Left ventricle myocardium inferior (tissue), 1 donor: ENCODE measurements around the gene CA5B. TPM values are rescaled to one million over a fixed set of nuclear protein-coding genes. Genes with fewer than 3 reads are reported as not detected.
A peak's percentile ranks its signal among the peaks of the same experiment; 100 is the strongest.
"Not testable (repeated sequence)": the region's sequence is repeated elsewhere in the genome, so short reads cannot be mapped to it uniquely, and the experiment has no call there.

Experiments
- DNase-seq: peaks from one replicate; pipeline ENCODE4 v3.0.0-alpha.2; 2020
- H3K27ac ChIP-seq: fragments of 200-600 bp; replicated peaks from 2 replicates; pipeline ENCODE4 v1.8.0; 2021
- H3K27me3 ChIP-seq: fragments of 200-600 bp; 2 replicates; pipeline ENCODE4 v1.8.0; 2021; ENCODE audit warnings: low read depth
- H3K36me3 ChIP-seq: fragments of 200-600 bp; 2 replicates; pipeline ENCODE4 v1.8.0; 2021
- H3K4me1 ChIP-seq: fragments of 200-600 bp; 2 replicates; pipeline ENCODE4 v1.8.0; 2021
- H3K4me3 ChIP-seq: fragments of 200-600 bp; 2 replicates; pipeline ENCODE4 v1.8.0; 2021; ENCODE audit warnings: mild to moderate bottlenecking, moderate library complexity
- H3K9me3 ChIP-seq: fragments of 200-600 bp; replicated peaks from 2 replicates; pipeline ENCODE4 v1.8.0; 2021
- CTCF ChIP-seq: fragments of 200-600 bp; IDR thresholded peaks from 2 replicates; pipeline ENCODE4 v1.8.0; 2021; ENCODE audit warnings: antibody characterized with exemption, mild to moderate bottlenecking, borderline replicate concordance
- intact Hi-C: fragments of 100-400 bp; cut with micrococcal nuclease; formaldehyde crosslinking; loops from one replicate; pipeline ENCODE4 v1.11.0; 2022
- long read RNA-seq: library from polyadenylated mRNA; unstranded; transcript quantifications from one replicate; pipeline ENCODE4 v2.0.0, GENCODE V29; 2021
- total RNA-seq: library from RNA; stranded (reverse); fragmentation: NEBNext Ultra II Directional; extraction: Animal tissue kit (Norgen Biotek cat#: 25700); gene quantifications from one replicate; pipeline ENCODE4 v1.2.1, GENCODE V29; 2021
- donor health status: DM: no; HTN: yes; CAD: no; lungs with severe emphysema.

Gene CA5B
- 3.2 TPM for total RNA-seq
- long read RNA-seq, partial matches to known transcripts: 0 of 2 reads
- long read RNA-seq, other reads (novel, unspliced or antisense): 2 of 2 reads

GRCh38 chrX:15737959-15738902 is at the start of gene CA5B:
CA5B (plus strand) TSS chrX:15738270; CDS start chrX:15750024, 11,754 bp downstream.
- DNase-seq: peak; percentile 90
- Histone ChIP-seq H3K4me3 (peak within 1 kb of the TSS; percentile 70), H3K27ac (peak within 1 kb of the TSS; percentile 46), H3K4me1 (peaks cover 14% of the 10 kb centered on the region), H3K36me3 (no peaks in the 10 kb centered on the region), H3K9me3 (no peaks in the 10 kb centered on the region), H3K27me3 (no peaks in the 10 kb centered on the region)
- intact Hi-C loops: no loop called here
- no peak for TF ChIP-seq CTCF

- no peaks in the 10 kb centered on the region for H3K27me3 ChIP-seq
- peaks cover 5% of the 10 kb centered on the region for H3K36me3 ChIP-seq
- H3K27ac ChIP-seq: peak overlapping the region; percentile 82
- intact Hi-C loops: no loop called here
- no peaks in the 10 kb centered on the region for H3K9me3 ChIP-seq
- no peak overlapping the region for H3K4me3 ChIP-seq
- TF ChIP-seq CTCF: no peak
- peaks cover 7% of the 10 kb centered on the region for H3K4me1 ChIP-seq
- peak; percentile 18 for DNase-seq
These were observed 43.1 kb upstream of the CA5B start for GRCh38 chrX:15694941-15695451.

GRCh38 chrX:15696516-15696915 is 41.6 kb upstream of the CA5B start:
- Histone ChIP-seq H3K4me3 (no peak overlapping the region), H3K36me3 (no peaks in the 10 kb centered on the region), H3K4me1 (peaks cover 7% of the 10 kb centered on the region), H3K27me3 (no peaks in the 10 kb centered on the region), H3K27ac (peak overlapping the region; percentile 82), H3K9me3 (no peaks in the 10 kb centered on the region)
- intact Hi-C loops: no loop called here
- no peak for DNase-seq
- no peak for TF ChIP-seq CTCF

GRCh38 chrX:15702488-15703371 is 35.3 kb upstream of the CA5B start:
- no peak for DNase-seq

GRCh38 chrX:15703809-15704208 is 34.3 kb upstream of the CA5B start:
- H3K36me3 ChIP-seq, H3K9me3 ChIP-seq, intact Hi-C loops, DNase-seq, H3K4me1 ChIP-seq, H3K4me3 ChIP-seq, H3K27ac ChIP-seq, H3K27me3 ChIP-seq: not testable (repeated sequence)

More at GRCh38 chrX:15702488-15703371, 35.3 kb upstream of the CA5B start:
- Histone ChIP-seq H3K36me3 (no peaks in the 10 kb centered on the region), H3K9me3 (no peaks in the 10 kb centered on the region), H3K27ac (no peak overlapping the region), H3K4me3 (no peak overlapping the region), H3K27me3 (no peaks in the 10 kb centered on the region), H3K4me1 (no peaks in the 10 kb centered on the region)
- intact Hi-C loops: no loop called here
- TF ChIP-seq CTCF: no peak

- DNase-seq, H3K4me1 ChIP-seq, H3K27me3 ChIP-seq, H3K9me3 ChIP-seq, intact Hi-C loops, H3K36me3 ChIP-seq, H3K27ac ChIP-seq, H3K4me3 ChIP-seq: not testable (repeated sequence)
These were observed 33.8 kb upstream of the CA5B start for GRCh38 chrX:15704273-15704672.
